Activated naive CD4-positive, alpha-beta T cell treated with Interleukin-2 at 50 U/mL for 16 hours (primary cell): ENCODE results near the gene SCRT2.

Experiments
- DNase-seq: peaks from one replicate; pipeline ENCODE4 v3.0.0-alpha.2; 2020

Gene SCRT2

GRCh38 chr20:623021-623420, 52.6 kb downstream of the SCRT2 start:
- no peak for DNase-seq

GRCh38 chr20:622161-622560, 53.4 kb downstream of the SCRT2 start:
- DNase-seq, result no peak

GRCh38 chr20:621125-621756, 54.4 kb downstream of the SCRT2 start:
- no peak for DNase-seq

GRCh38 chr20:620246-620645, 55.4 kb downstream of the SCRT2 start:
- DNase-seq, result no peak

GRCh38 chr20:618980-619379, 56.6 kb downstream of the SCRT2 start:
- no peak for DNase-seq

GRCh38 chr20:617934-618690, 57.5 kb downstream of the SCRT2 start:
- DNase-seq, result no peak

GRCh38 chr20:615514-615913, 60.1 kb downstream of the SCRT2 start:
- DNase-seq, result no peak

- DNase-seq, result no peak
Observed at GRCh38 chr20:611843-612185, 63.8 kb downstream of the SCRT2 start.
